Hematopoietic multipotent progenitor cell treated with erythropoietin and hydrocortisone succinate and interleukin-3 and kit ligand, for 17 days (in vitro differentiated cells): Measurements from ENCODE around the gene LRP1B.

Experiments used
- DNase-seq: peaks from one replicate; pipeline ENCODE4 v3.0.0-alpha.2; 2015; ENCODE audit warnings: low spot score

Gene LRP1B

DNA sequence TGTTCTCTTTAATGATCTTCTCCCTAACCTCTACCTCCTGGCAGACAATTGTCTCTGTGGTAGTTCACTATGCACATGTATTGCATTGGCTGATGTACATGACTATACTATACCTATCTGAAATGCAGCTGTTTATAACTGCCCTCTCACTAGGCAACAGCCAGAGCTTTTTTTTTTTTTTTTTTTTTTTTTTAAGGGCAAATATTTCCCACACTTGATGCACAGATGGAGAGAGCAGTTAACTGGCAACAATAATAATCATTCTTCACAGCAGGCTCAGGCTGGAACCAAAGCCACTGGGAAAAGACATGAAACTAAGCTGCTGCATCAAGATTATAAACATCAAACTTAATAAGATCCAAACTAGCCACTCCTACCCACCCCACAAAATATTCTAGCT is 707.7 kb downstream of the LRP1B start:
- DNase-seq: no peak

DNA sequence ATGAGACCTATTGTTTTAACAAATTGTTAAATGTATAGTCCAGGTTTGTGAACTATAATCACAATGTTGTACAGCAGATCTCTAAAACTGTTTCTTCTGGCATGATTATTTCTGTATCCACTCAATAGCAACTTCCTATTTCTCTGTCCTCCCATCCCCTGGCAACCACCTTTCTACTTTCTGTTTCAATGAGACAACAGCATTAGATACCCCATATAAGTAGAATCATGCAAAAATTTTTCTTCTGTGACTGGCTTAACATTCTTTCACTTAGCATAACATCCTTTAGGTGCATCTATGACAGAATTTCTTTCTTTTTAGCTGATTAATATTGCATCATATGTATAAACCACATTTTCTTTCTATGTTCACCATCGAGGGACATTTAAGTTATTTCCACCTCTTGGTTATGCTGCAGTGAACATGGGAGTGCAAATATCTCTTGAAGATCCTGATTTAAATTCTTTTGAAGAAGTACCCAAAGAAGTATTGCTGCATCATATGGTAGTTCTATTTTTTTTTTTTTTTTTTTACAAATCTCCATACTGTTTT is 713.5 kb downstream of the LRP1B start:
- no peak for DNase-seq

DNA sequence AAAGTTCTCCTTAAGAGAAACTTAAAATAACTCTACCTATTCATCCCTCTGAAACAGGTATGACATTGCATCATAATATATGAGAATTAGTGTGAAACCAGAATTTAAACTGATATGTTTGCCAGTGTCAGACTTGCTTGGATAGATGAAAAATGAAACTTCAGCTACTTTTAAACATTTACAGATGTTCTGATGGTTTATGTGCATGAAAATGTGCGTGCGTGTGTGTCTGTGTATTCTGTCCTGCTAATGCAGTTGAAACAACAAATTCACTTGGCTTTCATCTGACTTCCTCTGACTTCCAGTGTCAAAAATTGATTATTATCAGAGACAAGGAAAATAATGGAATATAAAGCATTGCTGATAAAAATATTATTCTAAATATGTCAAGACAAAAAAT is 719.4 kb downstream of the LRP1B start:
- no peak for DNase-seq

DNA sequence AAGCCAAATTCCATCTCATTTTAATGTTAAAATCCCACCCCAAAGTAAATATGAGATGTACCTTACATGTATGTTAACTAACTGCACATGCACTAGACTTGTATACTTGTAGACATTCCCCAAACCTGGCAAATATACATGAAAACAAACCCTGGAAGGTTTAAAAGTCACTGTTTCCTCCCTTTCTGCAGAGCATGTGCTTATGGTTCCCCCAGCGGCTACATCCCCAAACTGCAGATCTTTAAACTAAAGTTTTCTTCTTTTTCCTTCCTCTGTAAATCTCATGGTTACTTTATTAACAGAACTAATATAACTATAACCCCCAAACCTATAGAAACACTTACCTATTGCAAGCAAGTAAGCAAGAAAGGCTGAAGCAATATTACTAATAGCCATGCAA is 731.5 kb downstream of the LRP1B start:
- DNase-seq: no peak

DNA sequence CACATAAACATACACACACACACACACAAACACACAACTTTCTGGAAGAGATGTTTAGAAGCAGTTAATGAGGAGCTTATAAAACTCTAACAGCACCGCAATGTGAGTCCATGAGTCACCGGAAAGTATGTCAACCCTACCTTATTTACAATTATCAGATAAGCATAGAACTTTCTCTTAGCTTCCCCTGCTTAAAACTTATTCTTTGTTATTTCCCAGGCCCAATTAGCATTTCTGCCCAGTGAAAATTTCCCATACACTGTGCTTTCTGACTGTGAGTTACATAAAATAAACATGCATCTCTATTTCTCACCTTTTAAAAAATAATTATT is 737.6 kb downstream of the LRP1B start:
- no peak for DNase-seq

DNA sequence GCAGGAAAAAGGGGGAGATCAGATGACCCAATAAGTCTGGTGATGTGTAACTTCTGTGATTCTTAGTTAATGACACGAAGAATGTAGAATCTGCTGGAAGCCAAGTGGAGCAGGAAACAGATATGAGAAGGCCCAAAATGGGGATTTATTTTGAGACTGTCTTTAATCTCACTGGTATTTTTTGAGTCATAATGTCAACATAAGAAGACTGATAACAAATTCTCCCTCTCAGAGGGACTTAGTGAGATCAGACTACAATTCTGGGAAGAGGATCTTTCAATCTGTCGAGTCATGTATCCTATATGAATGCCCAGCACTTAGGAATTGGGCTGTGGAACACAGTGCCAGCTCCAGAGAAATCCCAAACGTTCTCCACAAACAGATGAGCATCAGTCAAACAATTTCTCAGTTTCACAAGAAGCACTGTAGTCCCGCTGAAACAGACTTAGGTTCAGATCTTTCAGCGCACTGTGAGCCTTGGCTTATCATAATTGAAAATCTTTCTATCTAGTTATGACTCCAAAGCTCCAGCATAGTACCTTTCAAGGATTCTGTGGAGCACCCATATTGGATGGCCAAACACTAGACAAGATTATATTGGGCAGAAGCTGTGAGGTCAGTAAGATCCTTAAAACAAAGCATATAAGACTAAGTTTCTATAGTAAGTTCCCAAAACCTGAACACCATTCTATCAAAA is 738.2 kb downstream of the LRP1B start:
- no peak for DNase-seq

DNA sequence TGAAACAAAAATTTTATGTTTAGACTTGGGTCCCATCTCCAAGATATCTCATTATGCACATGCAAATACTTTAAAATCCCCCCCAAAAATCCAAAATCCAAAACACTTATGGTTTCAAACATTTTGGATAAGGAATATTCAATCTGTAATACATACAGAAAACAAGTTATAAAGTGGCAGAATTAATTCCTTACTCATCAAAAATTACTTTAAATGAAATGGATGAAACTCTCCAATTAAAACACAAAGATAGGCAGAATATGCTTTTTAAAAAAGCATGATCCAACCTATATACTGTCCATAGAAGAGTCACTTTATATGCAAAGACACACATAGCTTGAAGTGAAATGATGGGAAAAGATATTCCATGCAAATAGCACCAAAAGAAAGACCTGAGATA is 744.6 kb downstream of the LRP1B start:
- DNase-seq: no peak

DNA sequence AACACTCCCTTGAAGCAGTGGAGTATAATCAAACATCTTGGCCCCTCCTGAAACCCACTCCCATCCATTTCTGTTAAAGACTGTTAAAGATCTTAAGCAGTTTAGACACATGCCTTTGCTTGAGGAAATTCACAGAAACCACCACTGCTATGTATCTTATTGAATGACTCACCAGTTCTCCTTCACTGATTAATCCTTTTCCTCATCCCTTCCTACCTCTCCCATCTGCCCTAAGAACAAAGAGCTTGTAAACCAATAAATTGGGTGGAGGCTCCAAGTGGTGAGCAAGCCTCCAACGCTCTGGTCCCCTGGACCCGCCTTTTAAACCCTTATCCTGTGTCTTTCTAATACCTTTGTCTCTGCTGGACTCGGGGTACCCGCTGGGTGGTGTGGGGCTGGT is 746.1 kb downstream of the LRP1B start:
- DNase-seq: no peak

DNA sequence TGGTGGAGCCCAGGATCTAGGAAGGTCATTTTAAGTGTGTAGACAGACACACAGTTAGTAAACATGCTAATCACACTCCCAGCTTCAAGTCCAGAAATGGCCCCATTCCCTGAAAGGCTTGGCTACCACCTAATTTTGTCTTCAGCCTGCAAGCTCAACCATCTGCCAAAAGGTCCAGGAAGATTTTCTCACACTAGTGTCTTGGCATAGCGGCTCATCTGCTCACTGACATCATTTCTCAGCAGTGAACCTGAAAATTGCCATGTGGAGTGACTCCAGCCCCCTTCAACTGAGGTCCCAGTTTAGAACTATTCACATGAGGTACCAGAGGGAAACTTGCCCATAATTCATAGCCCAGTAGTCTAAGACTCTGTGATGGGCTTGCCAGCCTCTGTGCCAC is 748.9 kb downstream of the LRP1B start:
- DNase-seq: no peak

DNA sequence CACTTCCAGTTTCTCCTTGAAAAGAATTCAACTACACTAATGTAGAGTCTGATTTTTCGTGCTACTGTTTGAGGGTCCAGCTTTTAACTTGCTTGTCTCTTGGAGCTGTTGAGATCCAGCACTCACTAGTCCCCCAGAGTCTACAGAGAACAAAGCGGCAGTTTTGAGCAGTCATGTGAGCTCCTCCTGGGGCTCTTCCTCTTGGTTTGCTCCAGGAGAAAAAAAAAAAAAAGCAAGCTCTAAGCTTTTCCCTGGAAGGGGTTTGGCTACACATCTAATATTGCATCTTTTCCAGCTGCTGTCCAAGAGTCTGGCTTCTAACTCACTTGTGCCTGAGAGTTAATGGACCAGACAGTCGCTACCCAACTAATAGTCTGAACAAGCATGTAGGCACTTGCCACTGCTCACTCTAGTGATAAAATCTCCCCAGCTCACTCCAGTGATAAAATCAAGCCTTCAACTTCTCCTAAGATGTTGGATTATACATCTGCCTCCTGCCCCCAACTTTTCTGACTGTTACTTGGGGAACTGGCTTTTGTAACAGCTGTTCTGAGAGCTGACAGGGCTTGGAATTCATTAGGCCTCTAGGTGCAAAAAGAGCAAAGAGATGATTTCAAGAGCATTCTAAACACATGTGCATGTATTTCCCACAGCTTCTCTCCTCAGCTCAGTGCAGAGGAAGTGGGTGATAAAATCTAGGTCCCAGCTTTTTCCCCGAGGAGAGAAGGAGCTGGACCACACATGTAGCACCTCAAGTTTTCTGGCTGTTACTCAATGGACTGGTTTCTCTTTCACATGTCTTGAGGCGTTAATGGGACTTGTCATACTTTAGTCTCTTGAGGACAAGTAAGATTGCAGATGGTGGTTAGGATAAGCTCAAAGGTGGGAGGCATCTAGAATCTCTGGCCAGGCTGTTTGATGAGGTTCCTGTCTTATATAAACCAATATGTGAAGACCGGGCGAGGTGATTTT is 750.5 kb downstream of the LRP1B start:
- DNase-seq: no peak

DNA sequence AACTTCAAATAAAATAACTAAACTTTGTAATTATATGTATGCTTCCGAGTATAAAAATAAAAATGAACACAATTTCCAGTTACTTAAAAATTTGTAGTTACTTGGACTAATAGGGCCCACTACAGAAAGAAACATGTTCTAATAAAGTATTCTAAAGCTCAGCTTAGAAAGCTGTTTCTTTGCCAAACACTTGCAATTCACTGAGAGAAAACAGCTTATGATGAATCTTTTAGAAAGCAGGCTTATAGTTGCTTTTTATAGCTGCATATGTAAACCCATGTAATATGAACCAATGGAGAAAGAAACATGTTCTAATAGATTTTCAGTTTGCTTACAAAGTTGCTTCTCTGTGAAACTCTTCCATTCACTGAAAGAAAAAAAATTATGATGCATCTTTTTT is 766.0 kb downstream of the LRP1B start:
- no peak for DNase-seq

DNA sequence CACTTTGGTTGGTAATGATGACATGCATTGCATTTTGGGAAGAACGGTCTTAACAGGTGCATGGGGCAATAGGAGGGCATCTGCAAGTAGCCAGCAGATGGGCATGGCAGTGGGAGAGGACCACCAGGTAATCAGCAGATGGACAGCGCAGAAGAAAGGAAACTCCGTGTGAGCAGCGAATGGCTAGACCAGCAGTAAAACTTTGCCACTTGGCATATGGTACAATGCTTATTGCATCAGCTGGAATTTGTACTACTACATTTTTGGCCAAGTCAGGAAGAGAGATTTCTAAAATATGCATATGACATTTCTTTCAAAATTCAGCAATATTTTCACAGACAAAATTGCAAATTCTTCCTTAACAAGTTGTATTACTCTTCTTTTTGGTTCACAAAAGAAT is 768.5 kb downstream of the LRP1B start:
- DNase-seq: no peak

DNA sequence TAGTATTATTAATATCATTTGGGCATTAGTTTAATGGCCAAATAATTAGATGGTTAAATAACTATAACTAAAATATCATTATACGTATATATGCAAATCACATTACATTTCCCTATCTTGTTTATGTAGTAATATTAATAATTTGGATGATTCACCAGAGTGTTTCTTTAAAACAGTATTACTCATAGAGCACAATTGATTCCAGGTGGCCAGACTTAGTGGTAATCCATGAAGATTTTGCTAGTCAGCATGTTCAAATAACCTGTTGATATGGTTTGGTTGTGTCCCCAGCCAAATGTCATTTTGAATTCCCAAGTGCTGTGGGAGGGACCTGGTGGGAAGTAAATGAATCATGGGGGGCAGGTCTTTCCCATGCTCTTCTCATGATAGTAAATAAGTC is 782.3 kb downstream of the LRP1B start:
- DNase-seq: no peak

DNA sequence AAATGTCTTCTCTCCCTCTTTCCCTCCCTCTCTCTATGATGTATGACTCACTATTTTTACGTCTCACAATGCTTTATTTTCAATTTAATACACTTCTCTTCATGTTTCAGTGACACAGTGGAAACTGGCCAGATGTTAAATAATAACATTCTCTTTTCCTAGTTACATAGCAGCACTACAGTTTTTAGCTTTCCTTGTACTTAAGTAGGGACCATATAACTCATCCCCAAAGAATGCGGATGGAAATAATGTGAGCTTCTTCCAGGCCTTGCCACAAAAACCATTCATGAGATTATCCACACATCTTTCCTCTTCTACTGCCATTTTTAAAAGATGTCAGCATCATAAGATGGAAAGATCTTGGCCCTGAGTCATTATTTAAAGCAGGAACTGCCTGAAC is 789.4 kb downstream of the LRP1B start:
- no peak for DNase-seq

DNA sequence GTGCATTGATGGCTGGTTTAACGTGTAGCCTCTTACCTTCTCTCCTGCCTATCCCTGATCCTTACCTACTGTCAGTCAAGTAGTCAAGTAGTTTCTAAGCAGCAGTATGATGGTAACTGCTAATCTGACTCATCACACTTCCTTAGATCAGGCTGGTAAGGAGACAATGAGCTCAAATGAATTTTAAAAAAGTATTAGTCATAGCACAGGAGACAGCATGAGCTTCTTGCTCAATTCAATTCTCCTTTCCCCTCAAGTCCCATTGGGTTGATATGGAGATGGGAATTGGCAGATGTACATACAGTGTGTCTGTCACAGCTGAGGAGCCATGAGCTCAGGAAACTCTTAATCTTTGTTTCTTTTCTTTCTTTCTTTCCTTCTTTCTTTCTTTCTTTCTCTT is 799.7 kb downstream of the LRP1B start:
- no peak for DNase-seq

DNA sequence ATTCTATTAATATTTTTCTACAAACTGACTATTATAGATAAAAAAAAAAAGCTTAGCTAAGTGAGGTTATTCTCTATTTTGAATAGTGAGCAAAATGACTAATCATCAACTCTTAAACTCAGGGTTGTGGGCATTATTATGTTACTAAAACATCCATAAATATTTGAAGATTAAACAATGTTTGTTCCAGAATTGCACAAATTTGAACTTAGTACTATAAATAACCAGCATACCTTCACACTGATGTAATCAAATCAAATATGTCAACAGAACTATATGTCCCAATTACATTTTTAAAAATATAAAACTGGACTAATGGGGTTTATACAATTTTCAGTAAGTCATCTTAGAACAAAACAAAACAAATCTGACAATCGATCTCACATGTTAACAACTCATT is 800.9 kb downstream of the LRP1B start:
- DNase-seq: no peak

DNA sequence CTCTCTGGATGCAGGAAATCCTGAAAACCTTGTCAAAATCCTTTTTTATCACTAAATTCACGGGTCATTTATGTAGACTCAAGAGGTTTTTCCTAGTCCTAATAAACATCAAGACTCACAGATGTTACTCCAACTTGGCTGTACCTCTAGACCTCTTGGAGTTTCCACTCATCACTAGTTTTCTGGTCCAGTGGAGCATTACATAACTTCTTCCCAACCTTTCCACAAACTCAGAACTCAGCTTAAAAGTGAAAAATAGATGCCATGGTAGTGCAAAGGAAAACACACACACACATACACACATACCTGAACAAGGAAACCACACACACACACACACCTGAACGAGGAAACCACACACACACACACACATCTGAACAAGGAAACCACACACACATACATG is 807.2 kb downstream of the LRP1B start:
- DNase-seq: no peak

DNA sequence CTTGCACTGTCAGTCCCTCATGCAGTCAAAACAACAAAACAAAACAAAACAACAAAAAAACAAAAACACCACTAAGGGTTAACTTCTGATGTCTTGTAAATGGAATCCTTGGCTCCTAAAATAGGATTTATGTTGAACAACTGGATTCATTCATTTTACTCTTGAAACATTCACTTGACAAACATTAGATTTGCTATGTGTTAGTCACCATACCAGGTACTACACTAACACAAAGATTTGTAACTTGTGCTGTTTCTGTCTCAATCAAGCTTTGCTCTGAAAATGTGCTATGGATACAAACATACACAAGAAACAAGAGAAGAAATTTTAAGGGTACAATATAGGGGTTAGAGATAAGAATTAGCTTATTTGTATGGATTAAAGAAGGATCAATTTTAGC is 812.8 kb downstream of the LRP1B start:
- DNase-seq: no peak

DNA sequence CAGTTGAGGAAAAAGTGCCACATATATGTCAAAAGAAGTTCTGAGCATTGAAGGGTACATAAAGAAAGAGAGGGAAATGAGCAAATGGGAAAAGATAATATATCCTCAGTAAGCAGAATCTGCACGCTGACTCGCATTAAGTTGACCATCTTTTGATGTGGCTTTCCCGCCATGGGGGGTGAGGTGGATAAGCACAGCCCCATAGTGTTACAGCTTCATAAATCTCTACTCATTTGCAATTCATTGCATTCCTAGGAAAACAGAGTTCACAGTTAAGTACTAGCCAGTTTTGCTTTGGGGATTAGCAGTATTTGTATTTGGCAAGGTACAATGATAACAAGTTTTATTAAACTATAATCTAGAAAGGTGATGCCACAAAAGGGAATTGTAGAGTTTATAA is 814.2 kb downstream of the LRP1B start:
- DNase-seq: no peak

DNA sequence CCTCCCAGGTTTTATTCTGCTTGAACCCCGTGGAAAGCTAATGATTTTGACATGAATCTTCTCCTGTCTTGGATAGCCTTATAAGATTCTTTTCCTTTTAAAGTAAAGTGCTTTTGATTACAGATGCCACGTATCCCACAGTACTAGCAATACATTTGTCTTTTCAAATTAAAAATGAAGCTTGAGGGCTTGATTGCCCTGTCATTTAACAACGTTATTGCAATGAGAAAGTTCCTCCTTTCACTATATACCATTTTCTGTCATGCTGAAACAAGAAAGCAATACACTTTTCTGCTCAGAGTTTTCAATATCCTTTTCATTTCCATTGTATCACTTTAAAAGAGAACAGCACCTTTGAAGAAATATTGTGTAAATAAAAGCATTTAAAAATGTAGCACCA is 814.7 kb downstream of the LRP1B start:
- DNase-seq: no peak

DNA sequence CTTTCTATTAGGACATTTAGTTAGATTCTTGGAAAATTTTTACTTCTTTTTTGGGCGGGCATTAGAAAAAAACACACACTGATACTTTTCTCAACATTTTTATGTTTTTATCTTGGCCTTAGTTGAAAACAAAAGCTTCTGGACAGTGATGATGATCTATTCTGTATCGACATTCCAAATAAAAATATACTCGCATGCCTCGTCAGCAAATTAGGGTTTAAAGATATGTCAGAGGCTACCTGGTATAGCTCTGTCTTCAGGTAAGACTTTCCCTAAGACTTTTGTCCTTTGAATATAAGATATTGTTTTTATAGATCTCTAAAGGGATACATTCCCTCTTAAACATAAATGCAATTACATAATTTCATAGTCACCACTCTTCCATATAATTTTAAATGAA is 816.8 kb downstream of the LRP1B start:
- no peak for DNase-seq

DNA sequence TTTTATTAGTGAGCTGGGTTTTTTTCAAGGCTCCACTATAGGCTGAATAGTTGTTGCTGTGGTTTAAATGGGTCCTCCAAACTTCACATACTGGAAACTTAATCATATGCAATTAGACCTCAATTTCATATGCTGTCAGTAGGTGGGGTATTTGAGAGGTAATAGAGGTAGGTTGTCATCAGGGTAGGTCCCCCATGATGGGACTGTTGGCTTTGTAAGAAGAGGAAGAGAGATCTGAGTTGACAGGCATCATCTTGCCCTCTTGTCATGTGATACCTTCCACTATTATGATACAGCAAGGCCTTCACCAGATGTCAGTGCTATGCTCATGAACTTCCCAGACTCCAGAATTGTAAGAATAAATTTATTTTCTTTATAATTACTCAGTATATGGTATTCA is 819.4 kb downstream of the LRP1B start:
- no peak for DNase-seq

DNA sequence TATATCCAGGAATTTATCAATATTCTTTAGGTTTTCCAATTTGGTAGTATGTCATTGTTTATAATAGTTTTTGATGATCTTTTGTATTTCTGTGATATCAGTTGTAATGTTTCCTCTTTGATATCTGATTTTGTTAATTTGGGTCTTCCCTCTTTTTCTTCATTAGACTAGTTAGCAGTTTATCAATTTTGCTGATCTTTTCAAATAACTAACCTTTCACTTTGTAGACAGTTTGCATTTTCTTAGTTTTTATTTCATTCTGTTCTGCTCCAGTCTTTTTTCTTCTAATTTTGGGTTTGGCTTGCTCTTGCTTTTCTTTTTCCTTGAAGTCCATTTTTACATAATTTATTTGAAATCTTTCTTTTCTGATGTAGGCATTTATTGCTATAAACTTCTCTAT is 824.4 kb downstream of the LRP1B start:
- DNase-seq: no peak
